AG04450 (cell line): ENCODE data around the gene ACAD11. TPM values are rescaled to one million over a fixed set of nuclear protein-coding genes. Genes with fewer than 3 reads are reported as not detected.

Experiments used
- CTCF ChIA-PET: fragments of 300-600, 350-600 bp; formaldehyde crosslinking; extraction: SDS; loops from one replicate; lab custom pipeline; 2022; ENCODE audit warnings: antibody characterized with exemption, inconsistent platforms; lab: Charles Lee
- POLR2A ChIA-PET: fragments of 350-600 bp; formaldehyde crosslinking; extraction: SDS; loops from one replicate; lab custom pipeline; 2021; ENCODE audit warnings: antibody characterized with exemption, inconsistent platforms; lab: Yijun Ruan, JAX
- DNase-seq: peaks from one replicate; pipeline ENCODE4 v3.0.0-alpha.2; 2011; ENCODE audit warnings: low read depth, low spot score
- H3K27ac ChIP-seq: one replicate; pipeline ENCODE4 v1.5.1; 2012; ENCODE audit warnings: low read depth, low read length, control low read depth
- H3K27me3 ChIP-seq: one replicate; pipeline ENCODE4 v1.6.0; 2012; ENCODE audit warnings: low read length; ENCODE audit not compliant: control insufficient read depth, insufficient read depth
- H3K4me3 ChIP-seq: 2 replicates; pipeline ENCODE4 v1.5.1; 2011; ENCODE audit warnings: mild to moderate bottlenecking, low read depth, low read length, control low read depth
- H3K9me3 ChIP-seq: 2 replicates; pipeline ENCODE4 v1.5.1; 2012; ENCODE audit warnings: low read length; ENCODE audit not compliant: control insufficient read depth, insufficient read depth
- CTCF ChIP-seq: IDR thresholded peaks from 2 replicates; pipeline ENCODE4 v1.5.1; 2011; ENCODE audit warnings: low read depth, low read length, control low read depth, inconsistent platforms
- polyA plus RNA-seq: library from polyadenylated mRNA; depleted of rRNA; stranded (reverse); fragments of >200 nt; gene quantifications from 2 replicates; pipeline ENCODE4 v1.2.3, GENCODE V29; 2011

The ACAD11 gene
- polyA plus RNA-seq, 1 experiment: 23.3 TPM

- Histone ChIP-seq H3K4me3 (no peak overlapping the region), H3K27me3 (no peaks in the 10 kb centered on the region), H3K9me3 (no peaks in the 10 kb centered on the region), H3K27ac (no peak overlapping the region)
- ChIA-PET POLR2A (no interaction called here), CTCF (interaction anchor here (1.1 to 3.0 kb wide), 3 partner anchors 13 to 140 kb away, joined by 3 to 24 read pairs (median 7); no protein-coding TSS in a partner anchor)
- DNase-seq: no peak
- no peak for TF ChIP-seq CTCF
Observed at GRCh38 chr3:132521901-132522300, 137.7 kb downstream of the ACAD11 start.

GRCh38 chr3:132519914-132520313 lies 139.7 kb downstream of the ACAD11 start:
- H3K4me3 ChIP-seq: no peak overlapping the region
- POLR2A ChIA-PET: no interaction called here
- no peaks in the 10 kb centered on the region for H3K9me3 ChIP-seq
- DNase-seq: no peak
- no peaks in the 10 kb centered on the region for H3K27me3 ChIP-seq
- CTCF ChIA-PET: interaction anchor here (0.9 to 3.0 kb wide), 2 partner anchors 16 to 121 kb away, joined by 4 to 24 read pairs; no protein-coding TSS in a partner anchor
- no peak for TF ChIP-seq CTCF
- no peak overlapping the region for H3K27ac ChIP-seq

- Histone ChIP-seq H3K9me3 (no peaks in the 10 kb centered on the region), H3K27me3 (no peaks in the 10 kb centered on the region), H3K4me3 (no peak overlapping the region), H3K27ac (no peak overlapping the region)
- CTCF ChIA-PET: interaction anchor here (1.0 kb wide), 1 partner anchor 18 kb away, joined by 4 read pairs; no protein-coding TSS in a partner anchor
- DNase-seq: no peak
- POLR2A ChIA-PET: no interaction called here
- TF ChIP-seq CTCF: no peak
Observed at GRCh38 chr3:132517311-132517710, 142.3 kb downstream of the ACAD11 start.

GRCh38 chr3:132513057-132513456 lies 146.6 kb downstream of the ACAD11 start:
- ChIA-PET CTCF (interaction anchor here (5.9 kb wide), 1 partner anchor 23 kb away, joined by 33 read pairs; no protein-coding TSS in a partner anchor), POLR2A (no interaction called here)
- Histone ChIP-seq H3K4me3 (no peak overlapping the region), H3K27me3 (no peaks in the 10 kb centered on the region), H3K27ac (no peak overlapping the region), H3K9me3 (no peaks in the 10 kb centered on the region)
- TF ChIP-seq CTCF: no peak
- no peak for DNase-seq

GRCh38 chr3:132509506-132509905 lies 150.1 kb downstream of the ACAD11 start:
- Histone ChIP-seq H3K9me3 (no peaks in the 10 kb centered on the region), H3K27ac (no peak overlapping the region), H3K4me3 (no peak overlapping the region), H3K27me3 (no peaks in the 10 kb centered on the region)
- TF ChIP-seq CTCF: no peak
- DNase-seq: no peak
- ChIA-PET POLR2A (no interaction called here), CTCF (interaction anchor here (5.9 kb wide), 1 partner anchor 27 kb away, joined by 33 read pairs; no protein-coding TSS in a partner anchor)
